ENCODE results near the gene EXOSC5. TPM values are rescaled to one million over a fixed set of nuclear protein-coding genes. Genes with fewer than 3 reads are reported as not detected.

EXOSC5 gene
- total and polyA plus RNA-seq, 9 of the 15 experiments (the other 6 are each of a cell fraction or from before 2014, with no cell fraction given), result 10.9 to 75.5 (median 37.8) TPM

DNA sequence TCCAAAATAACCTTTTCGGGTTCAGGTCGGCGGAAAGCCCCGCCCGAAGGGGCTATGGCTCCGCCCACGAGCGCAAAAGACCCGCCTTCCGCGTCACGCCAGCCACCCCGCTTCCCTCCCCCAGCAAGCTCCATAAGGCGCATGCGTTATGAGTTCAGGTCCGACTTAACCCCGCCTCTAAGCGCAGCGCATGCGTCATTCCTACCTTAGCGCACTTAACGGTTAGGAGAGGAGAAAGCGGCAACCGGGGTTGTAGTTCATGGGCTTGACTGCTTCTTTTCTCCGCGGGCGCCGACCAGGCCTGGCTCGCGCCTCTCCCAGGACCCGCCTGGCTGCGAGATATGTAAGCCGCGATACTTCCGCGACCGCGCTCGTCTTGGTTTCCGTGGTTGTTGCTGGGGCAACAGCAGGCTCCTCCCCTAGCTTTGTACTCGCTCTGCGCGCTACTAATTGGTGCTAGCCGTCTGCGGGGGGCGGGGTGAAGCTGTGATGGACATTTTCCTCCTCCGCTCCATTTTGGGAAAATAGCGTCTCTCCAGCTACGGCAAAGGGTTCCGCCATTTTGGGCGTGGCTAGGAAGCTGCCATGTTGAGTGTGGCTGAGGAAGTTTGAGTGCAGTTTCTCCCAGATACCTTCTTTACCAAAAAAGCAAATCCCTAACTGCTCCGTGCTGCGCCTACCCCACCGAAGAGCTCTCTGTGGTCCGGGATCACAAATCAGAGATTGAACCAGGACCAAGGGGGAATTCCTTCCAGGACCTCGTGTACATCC, 33.2 kb downstream of the EXOSC5 start, which contains the start of gene B9D2 (continued):
- peak in 1 of 2 experiments; percentile 67; a peak in 1 of 4 replicates for TF ChIP-seq MNT (conservative IDR thresholded peaks at IDR 0.05)
- TF ChIP-seq CUX1 (CRISPR knock-in tag; IDR thresholded peaks at IDR 0.05), result no peak; the same call in 1 of the 2 replicates
- TF ChIP-seq SRSF7 (optimal IDR thresholded peaks at IDR 0.05; ENCODE audit: low read depth, low read length), result no peak
- no peak for TF ChIP-seq RAD51 (IDR thresholded peaks at IDR 0.05; ENCODE audit: borderline replicate concordance, low read depth)
- TF ChIP-seq, protein P1, sequence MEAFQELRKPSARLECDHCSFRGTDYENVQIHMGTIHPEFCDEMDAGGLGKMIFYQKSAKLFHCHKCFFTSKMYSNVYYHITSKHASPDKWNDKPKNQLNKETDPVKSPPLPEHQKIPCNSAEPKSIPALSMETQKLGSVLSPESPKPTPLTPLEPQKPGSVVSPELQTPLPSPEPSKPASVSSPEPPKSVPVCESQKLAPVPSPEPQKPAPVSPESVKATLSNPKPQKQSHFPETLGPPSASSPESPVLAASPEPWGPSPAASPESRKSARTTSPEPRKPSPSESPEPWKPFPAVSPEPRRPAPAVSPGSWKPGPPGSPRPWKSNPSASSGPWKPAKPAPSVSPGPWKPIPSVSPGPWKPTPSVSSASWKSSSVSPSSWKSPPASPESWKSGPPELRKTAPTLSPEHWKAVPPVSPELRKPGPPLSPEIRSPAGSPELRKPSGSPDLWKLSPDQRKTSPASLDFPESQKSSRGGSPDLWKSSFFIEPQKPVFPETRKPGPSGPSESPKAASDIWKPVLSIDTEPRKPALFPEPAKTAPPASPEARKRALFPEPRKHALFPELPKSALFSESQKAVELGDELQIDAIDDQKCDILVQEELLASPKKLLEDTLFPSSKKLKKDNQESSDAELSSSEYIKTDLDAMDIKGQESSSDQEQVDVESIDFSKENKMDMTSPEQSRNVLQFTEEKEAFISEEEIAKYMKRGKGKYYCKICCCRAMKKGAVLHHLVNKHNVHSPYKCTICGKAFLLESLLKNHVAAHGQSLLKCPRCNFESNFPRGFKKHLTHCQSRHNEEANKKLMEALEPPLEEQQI (IDR thresholded peaks at IDR 0.05), result no peak
- TF ChIP-seq, protein P2, sequence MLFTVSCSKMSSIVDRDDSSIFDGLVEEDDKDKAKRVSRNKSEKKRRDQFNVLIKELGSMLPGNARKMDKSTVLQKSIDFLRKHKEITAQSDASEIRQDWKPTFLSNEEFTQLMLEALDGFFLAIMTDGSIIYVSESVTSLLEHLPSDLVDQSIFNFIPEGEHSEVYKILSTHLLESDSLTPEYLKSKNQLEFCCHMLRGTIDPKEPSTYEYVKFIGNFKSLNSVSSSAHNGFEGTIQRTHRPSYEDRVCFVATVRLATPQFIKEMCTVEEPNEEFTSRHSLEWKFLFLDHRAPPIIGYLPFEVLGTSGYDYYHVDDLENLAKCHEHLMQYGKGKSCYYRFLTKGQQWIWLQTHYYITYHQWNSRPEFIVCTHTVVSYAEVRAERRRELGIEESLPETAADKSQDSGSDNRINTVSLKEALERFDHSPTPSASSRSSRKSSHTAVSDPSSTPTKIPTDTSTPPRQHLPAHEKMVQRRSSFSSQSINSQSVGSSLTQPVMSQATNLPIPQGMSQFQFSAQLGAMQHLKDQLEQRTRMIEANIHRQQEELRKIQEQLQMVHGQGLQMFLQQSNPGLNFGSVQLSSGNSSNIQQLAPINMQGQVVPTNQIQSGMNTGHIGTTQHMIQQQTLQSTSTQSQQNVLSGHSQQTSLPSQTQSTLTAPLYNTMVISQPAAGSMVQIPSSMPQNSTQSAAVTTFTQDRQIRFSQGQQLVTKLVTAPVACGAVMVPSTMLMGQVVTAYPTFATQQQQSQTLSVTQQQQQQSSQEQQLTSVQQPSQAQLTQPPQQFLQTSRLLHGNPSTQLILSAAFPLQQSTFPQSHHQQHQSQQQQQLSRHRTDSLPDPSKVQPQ (CRISPR knock-in tag; IDR thresholded peaks at IDR 0.05; ENCODE audit: borderline replicate concordance), result no peak
- no peak for TF ChIP-seq CHCHD3 (CRISPR knock-in tag; IDR thresholded peaks at IDR 0.05)
- TF ChIP-seq, protein P3, sequence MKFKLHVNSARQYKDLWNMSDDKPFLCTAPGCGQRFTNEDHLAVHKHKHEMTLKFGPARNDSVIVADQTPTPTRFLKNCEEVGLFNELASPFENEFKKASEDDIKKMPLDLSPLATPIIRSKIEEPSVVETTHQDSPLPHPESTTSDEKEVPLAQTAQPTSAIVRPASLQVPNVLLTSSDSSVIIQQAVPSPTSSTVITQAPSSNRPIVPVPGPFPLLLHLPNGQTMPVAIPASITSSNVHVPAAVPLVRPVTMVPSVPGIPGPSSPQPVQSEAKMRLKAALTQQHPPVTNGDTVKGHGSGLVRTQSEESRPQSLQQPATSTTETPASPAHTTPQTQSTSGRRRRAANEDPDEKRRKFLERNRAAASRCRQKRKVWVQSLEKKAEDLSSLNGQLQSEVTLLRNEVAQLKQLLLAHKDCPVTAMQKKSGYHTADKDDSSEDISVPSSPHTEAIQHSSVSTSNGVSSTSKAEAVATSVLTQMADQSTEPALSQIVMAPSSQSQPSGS (CRISPR knock-in tag; IDR thresholded peaks at IDR 0.05), result no peak
- 0 out of 2 replicates have a peak, but pooled peaks have one; percentile 55 for TF ChIP-seq NR4A1 (CRISPR knock-in tag; IDR thresholded peaks at IDR 0.05)
- TF ChIP-seq NR4A1 (tag; IDR thresholded peaks at IDR 0.05), result no peak
- no peak for TF ChIP-seq HDAC6 (IDR thresholded peaks at IDR 0.05; ENCODE audit: low read depth, low read length)
